HEK293 (cell line): ENCODE data around the gene NFYB.

Experiments used
- ZFP3 ChIP-seq: fragments of 450-650 bp; formaldehyde crosslinking; IDR thresholded peaks from 2 replicates; pipeline ENCODE4 v1.5.1; 2016; ENCODE audit warnings: low read depth, missing biosample characterization, missing genetic modification characterization
- TF ChIP-seq, protein P1 (sequence below): fragments of 450-650 bp; formaldehyde crosslinking; IDR thresholded peaks from 2 replicates; pipeline ENCODE4 v1.5.1; 2016; ENCODE audit warnings: missing biosample characterization, missing genetic modification characterization

DNA sequence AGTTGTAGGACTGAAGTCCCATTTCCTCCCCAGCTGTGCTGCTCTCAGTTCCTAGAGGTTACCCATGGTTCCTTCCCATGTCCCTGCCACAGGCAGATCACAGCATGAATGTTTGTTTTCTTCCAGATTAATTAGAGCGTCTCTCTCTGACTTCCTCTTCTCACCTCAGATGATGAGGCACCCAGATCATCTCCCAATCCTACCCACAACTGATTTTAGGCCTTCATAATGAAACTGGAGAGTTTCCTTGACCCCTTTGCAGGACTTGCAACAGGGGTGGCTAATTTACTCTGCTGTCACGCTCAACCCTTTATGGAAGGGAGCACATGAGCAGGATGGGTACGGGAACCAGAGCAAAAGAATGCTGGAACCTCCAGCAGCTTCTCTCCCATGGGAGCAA, 45.4 kb upstream of the NFYB start:
- TF ChIP-seq, protein P1, sequence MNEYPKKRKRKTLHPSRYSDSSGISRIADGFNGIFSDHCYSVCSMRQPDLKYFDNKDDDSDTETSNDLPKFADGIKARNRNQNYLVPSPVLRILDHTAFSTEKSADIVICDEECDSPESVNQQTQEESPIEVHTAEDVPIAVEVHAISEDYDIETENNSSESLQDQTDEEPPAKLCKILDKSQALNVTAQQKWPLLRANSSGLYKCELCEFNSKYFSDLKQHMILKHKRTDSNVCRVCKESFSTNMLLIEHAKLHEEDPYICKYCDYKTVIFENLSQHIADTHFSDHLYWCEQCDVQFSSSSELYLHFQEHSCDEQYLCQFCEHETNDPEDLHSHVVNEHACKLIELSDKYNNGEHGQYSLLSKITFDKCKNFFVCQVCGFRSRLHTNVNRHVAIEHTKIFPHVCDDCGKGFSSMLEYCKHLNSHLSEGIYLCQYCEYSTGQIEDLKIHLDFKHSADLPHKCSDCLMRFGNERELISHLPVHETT (tag by site-specific recombination): no peak
- no peak for TF ChIP-seq ZFP3
